Nucleus accumbens (tissue), 56 donors: ENCODE measurements around the gene WIPF1.

Source experiments
- DNase-seq, 56 donors: peaks; one replicate each; lab custom pipeline; 2025; lab: John Stamatoyannopoulos, UW

Gene WIPF1, protein sequence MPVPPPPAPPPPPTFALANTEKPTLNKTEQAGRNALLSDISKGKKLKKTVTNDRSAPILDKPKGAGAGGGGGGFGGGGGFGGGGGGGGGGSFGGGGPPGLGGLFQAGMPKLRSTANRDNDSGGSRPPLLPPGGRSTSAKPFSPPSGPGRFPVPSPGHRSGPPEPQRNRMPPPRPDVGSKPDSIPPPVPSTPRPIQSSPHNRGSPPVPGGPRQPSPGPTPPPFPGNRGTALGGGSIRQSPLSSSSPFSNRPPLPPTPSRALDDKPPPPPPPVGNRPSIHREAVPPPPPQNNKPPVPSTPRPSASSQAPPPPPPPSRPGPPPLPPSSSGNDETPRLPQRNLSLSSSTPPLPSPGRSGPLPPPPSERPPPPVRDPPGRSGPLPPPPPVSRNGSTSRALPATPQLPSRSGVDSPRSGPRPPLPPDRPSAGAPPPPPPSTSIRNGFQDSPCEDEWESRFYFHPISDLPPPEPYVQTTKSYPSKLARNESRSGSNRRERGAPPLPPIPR

DNA sequence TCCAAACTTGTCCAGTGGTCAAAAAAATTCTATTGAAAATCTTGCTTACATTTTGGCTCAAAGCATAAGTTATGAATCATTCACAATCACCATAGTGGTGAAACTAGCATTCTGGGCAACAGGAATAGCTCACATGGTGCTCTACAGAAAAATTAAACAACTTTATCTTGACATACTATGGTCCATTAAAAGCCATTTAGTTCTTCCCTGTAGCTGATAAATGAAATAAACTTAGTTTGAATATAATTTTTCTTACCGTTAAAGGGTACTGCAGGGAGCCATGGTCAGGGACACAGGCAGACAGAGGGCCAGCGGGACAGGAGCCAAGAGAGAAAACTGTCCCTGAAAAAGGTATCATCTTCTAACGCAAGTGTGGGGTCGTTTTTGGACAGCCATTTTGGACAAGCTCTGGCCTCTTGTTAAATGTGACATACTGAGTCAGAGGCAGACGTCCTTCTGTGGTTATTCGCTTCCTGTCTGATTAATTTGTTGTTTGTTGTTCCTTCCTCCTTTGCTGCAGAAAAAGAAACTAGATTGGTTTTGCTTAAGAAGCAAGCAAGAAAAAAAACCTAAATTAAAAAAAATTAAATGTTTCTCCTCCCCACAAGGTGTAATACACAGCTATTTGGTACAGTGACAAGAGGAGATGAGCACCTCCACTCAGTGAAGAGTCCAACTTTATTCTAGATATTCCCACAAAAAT lies at the start of gene WIPF1:
WIPF1 (minus strand) TSS at position 460 of the 703 bp plus-strand sequence. CDS start 12,231 bp downstream, outside the sequence.
- no peak for DNase-seq

DNA sequence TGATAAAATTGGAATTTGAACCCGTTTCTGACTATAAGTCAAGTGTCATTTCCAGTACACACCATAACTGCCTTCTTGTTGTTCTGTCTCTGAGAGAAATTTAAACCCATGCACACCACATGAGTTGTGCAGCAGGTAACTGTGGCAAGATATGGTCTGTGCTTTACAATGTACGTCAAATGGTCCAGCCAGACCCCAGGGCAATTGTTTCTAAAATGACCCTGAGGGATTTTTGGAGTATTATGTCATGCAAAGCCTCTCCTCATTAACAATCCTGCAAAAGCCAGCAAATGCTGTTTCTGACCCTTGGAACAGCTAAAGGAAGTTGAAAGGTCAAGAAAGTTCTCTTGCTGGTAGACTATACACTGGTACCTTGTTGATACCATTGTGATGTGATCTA lies 47.7 kb upstream of the WIPF1 start:
- no peak for DNase-seq

DNA sequence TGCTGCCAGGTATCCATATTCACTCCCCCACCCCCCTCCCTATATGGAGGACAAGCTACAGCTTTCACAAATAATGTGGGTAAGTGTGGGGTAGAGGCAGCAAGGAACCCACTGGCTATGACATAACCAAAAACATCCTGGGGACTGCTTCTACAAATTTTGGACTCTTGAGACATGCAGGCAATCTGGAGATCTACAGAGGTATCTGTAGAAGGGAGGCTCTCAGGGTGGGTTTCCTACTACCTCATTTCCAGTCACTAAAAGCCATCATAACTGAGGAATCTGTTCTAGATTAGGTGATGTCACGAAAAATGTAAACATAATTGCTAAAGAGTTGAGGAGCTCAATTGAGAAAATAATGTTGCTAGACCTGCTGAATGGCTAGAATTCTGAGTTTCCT lies 46.8 kb upstream of the WIPF1 start:
- DNase-seq = no peak

DNA sequence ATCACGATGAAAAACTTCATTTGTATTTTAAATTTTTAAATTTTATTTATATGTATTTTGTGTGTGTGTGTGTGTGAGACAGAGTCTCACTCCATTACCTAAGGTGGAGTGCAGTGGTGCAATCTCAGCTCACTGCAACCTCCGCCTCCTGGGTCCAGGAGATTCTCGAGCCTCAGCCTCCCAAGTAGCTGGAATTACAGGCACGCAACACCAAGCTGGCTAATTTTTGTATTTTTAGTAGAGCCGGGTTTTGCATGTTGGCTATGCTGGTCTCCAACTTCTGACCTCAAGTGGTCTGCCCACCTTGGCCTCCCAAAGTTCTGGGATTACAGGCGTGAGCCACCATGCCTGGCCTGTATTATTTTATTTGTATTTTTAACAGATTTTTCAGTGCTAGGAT lies 45.8 kb upstream of the WIPF1 start:
- DNase-seq = no peak

DNA sequence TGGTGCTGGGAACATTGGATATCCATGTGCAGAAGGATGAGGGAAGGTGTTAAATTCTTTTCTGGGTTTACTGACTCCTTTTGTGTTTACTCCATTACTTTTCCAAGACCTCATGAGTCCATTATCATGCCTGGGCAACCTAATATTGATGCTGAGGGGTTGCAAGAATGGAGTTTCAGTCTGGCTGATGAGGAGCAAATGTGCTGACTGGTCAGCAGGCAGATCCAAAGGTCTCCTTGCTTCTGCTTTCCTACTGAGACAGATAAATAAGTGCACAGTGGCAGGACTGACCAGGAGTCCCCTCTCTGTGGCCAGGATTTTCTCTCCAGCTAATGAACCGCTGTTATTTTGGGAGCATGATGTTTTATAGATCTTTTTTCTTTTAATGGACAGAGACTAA lies 43.6 kb upstream of the WIPF1 start:
- no peak for DNase-seq

DNA sequence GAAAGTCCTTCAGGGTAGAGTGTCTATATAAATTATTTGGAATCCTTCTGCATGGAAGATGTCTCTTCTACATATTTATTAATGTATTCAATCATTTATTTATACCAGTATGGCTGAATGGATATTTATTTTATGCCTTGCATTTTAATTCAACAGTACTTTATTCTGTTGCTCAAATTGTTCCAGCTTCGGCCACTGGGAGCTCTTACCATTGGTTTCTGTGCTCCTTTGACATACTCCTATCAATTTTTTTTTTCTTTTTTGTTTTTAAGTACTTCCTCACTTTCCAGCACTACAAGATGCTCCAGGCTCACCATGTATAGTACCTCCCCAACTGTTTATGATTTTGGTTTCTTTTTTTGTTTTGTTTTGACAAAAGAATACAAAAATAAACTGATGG lies 39.4 kb upstream of the WIPF1 start:
- DNase-seq = no peak

DNA sequence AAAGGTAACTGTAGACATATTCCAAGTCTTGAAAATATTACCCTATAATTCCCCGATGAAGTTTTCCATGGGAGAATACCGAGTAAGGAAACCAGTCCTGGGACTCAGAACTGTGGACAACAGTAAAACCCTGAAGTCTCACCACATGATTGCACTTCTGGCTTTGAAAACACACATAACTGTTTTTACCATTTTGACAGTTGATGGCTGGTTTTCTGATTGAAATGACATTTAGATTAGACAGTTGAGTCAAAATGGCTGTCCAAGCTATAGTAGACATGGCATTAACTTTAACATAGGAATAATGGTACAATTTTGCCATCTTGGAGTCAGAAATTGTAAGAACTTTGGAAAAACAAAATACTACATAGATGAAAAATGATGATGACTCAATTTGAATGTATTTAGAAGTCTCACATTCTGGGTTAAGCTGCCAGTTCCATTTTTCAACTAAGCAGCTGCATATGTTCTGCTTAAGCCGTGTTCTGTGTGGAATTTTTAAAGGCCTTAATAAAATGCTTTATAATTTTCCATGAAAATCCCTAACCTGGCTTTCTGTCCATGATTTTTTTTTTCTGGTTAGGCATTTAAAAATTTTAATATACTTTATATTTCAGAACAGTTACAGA lies 38.3 kb upstream of the WIPF1 start:
- no peak for DNase-seq

DNA sequence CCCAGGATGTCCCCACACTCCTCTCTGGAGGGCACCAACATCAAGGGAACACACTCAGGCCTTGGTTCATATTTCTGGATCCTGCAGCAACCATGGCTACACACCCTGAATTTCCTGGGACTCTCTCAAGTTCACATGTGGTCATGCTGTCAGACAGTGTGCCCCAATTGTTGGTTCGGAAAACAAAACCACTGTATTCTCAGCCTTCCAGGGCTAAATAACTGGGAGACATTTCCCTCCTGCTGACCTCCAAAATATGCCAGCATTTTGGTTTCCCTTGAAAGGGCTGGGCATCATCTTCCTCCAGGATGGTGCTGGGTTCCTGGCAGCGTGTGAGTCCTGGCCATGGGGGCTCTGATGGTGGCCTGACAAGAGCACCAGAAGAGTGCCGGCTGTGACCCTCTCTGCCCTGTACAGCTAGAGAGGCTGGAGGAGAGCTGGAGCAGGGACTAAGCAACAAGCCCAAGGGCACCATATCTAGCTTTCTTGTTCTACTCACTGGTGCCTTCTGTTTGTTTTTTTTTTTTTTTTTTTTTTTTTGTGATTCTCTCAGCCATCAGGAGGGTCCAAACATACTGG lies 37.5 kb upstream of the WIPF1 start:
- peak in 8 of 56 donors; percentile 3 to 19 (median 12) for DNase-seq

DNA sequence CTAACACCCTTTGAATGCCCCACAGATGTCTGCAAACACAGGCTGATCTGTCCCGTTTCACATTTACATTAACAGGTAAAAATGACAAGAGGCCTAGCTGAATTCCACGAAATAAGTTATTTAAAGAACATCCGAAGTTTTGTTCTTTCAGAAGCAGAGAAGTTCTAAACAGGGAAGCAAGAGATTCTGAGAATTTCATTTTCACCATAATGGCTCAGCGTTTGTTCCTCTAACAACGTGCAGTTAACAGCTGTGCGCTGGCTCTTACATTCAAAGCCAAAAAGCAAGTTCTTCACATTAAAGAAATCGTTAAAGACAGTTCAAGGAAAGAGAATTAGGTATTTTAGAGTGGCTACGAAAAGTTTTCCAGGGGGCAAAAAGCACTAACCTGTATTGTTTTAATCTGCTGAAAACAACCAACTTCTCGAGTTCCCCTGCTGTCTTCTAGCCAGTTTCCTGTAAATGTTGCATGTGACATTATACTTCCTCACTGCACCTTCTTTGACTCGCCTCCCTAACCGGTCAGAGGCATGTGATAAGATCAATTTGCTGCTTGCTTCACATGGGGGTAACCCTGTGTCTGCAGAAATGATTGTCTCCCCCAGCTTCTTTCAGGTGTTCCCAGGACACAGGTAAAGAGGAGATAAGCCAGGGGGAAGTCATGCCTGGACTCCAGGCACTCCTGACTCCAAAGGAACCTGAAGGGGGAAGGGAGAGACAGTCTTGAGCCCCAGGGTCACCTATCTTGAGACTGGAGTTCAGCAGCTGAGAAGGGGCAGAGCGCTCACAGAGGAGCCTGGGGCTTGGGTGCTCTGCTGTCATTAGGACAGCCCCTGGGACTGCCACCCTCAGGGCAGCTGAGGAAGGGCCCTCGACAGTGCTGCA lies 36.8 kb upstream of the WIPF1 start:
- peak in 5 of 56 donors; percentile 6 to 39 (median 18) for DNase-seq

DNA sequence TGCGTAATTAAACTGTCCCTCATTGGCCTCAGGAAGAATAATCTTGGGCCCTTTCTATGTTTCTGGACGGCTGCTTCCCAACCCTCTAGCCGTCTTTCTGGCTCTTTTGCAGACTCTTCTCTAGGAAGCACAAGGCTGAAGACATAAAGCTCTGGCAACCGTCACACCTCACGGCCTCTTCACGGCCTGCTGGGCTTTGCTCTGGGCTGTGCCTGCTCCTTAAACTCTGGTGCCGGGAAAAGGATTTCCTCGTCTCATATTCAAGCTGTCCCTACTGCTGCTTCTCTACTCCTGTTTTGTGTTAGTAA lies 36.0 kb upstream of the WIPF1 start:
- no peak for DNase-seq

DNA sequence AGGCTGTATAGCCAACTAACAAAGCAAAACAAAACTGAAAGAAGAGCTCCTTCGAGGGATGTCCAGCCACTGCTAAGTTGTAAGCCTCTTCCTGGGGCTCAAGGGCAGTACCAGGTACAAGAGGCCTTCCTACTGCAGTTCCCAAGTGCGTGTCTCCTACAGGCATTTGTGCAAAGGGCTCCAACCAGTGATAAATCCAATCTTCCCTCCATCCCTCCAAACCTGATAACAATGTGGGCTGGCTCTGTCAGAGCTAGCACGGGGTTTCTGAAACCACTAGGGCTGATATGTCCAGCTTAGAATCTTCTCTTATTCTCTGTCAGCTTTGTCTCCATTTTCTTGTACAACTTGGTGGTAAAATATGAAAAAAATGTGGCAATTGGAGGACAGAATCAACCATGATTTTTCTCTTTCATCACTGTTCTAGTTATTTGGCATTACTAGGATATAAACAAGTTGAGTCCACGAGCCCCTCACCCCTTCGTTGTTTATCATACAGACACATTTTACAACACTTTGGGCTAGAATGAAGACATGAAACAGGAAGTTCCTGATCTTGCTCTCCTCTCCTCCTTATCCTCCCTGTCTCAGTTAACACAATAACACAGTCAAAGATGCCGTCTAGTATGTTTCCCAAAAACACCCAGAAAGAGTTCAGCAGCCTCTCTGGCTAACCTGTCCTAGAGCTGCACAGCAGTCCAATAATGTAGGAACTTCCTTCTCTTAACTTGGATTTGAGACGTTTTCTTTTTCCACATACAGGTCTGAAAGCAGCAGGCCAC lies 35.4 kb upstream of the WIPF1 start:
- DNase-seq = no peak

DNA sequence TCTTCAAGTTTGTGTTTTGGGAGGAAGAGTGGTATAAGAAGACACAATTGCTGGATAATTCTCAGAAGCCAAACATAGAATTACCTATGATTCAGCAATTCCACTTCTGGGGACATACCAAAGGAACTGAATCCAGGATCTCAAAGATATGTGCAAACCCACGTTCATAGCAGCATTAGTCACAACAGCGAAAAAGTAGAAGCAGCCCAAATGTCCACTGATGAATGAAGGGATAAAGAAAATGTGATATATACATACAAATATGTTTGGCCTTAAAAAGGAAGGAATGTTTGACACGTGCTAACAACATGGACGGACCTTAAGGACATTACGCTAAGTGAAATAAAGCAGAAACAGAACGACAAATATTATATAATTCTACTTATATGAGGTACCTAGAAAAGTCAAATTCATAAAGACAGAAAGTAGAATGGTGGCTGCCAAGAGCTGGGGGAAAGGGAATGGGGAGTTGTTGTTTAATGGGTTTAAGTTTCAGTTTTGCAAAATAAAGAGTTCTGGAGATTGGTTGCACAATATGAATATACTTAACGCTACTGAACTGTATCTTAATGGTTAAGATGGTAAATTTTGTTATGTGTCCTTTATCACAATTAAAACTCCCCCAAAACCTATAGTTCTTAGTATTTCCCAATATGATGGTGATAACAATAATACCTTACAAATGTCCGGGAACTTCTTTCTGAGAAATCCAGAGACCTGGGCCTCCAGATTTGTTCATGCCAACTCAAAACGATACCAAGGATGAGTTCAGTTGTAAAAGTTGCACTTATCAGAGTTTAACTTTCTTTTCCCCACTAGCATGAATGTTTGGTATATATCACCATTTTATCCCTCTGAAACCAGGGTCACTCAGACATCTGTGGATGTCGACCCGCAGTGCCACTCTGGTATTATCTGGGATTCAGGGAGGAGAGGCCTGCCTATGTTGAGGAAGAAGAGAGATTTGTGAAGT lies 33.7 kb upstream of the WIPF1 start:
- DNase-seq = no peak

DNA sequence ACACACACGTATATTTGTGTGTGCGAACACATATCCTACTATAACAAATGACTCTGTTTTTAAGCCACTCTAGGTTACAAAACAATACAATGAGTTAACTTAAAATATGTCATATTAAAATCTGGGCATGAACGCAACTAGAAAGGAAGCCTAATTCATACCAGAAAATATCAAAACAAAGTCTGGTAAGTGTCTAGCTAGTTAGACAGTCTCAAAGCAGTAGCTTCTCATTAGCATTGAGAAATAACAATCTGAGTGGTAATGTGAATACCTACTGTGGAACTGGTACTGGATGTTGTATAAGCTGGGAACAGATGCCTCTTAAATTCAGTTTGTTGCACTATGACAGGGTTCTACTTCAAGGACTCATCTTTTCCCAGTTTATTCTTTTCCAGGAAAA lies 32.5 kb upstream of the WIPF1 start:
- DNase-seq = no peak

DNA sequence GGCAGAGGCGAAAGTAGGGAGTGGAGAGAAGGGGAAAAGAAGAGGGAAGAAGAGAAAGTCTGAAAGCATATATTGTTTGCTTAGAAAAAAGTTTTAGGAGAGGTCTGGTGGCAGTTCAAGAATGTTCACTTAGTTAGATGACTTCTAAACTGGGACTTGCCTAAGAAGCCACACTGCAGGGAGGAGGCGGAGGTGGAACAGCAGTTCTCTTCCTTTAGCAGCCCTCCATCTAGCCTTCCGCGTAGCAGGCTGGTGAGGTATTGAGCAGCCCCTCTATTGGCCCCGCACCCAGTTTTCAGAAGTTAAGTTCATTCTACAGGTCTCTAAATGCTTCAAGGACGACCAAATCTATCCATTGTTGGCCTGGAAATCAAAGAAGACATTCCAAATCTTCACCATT lies 31.9 kb upstream of the WIPF1 start:
- no peak for DNase-seq

DNA sequence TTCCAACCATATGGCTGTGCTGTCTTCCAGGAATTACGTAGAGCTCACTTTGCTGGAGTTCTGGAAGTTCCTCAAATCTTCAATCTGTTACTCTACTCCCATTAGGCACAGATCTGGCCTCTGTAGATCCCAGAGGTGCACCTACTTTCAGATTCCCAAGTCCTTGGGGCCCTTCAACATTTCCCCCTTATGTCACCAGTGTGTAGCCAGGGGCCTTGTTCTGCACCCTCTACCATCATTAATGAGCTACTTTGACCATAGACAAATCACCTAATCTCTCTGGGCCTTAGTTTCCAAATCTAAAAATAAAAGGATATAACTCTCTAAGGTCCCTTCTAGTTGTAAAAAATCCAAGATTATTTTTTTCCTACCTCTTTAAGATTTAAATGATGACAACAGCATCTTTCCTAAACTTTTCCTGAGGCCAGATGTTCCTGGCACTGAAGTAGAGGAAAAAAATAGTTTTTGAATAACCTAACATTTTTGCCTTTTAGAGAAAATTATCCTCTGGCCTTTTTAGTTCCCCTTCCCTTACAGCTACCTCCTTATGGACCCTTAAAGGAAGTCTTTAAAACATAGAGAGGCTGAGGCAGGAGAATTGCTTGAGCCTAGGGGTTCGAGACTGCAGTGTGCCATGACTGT lies 31.0 kb upstream of the WIPF1 start:
- DNase-seq = no peak

DNA sequence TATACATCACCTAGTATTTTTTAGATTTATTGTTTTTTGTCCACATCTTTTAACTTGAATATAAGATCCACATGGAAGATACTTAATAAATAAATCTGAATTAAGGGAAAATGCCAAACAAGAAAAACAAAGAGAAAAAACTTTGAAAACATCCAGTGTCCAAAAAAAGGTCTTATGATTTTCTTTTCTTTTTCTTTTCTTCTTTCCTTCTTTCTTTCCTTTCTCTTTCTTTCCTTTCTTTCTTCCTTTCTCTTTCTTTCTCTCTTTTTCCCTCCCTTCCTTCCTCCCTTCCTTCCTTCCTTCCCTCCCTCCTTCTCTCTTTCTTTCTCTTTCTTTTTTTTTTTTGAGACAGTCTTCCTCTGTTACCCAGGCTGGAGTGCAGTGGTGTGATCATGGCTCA lies 29.6 kb upstream of the WIPF1 start:
- no peak for DNase-seq

DNA sequence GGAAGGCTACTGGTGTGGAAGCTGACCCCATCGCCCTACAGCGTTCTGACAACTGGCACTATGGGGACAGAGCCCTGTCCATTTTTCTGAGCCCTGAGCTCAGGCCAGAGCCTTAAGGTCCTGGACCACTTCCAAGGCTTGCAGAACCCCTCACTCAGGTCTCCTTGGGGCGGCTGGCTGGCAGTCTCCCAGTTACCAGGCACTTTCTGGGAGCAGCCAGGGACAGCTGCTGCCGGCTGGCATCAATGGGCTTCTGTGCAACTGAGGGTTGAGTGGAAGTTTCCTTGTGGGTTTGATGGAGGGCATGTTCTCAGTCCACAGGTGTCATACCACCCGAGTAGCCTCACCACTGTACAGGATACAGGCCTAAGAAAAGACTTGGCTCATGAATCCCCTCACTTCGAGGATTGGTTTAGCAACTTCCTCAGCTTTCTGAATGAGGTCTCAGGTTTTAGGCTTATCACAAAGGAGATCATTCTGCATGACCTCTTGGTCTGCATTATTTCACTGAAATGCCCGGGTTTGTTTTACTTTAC lies 27.4 kb upstream of the WIPF1 start:
- peak in 3 of 56 donors; percentile 1 to 14 (median 8) for DNase-seq
